IMR-90 (cell line): Measurements from ENCODE around the gene GPR3. TPM values are rescaled to one million over a fixed set of nuclear protein-coding genes. Genes with fewer than 3 reads are reported as not detected.

Source experiments
- ATAC-seq: fragments of 200-7000 bp; cut with Tn5 transposase; 2 replicates; pipeline ENCODE4 v1.9.1; 2020; ENCODE audit warnings: low read depth, mild to moderate bottlenecking, moderate library complexity
- BruUV-seq: library from RNA; stranded (reverse); fragments of 400-500 nt; replicated peaks from 2 replicates; lab custom pipeline; 2021; lab: Mats Ljungman, UMichigan
- CTCF ChIA-PET: fragments of 300-600 bp; formaldehyde crosslinking; extraction: SDS; loops from one replicate; lab custom pipeline; 2021; ENCODE audit warnings: antibody characterized with exemption; lab: Yijun Ruan, JAX
- POLR2A ChIA-PET: fragments of 300-600 bp; sonication (Branson Sonifier 250); formaldehyde crosslinking; loops from one replicate; lab custom pipeline; 2022; ENCODE audit warnings: antibody characterized with exemption; ENCODE audit not compliant: unreplicated experiment; lab: Charles Lee
- DNase-seq: peaks from one replicate; pipeline ENCODE4 v3.0.0; 2013
- H2AFZ ChIP-seq: replicated peaks from 2 replicates; pipeline ENCODE3; 2013; ENCODE audit warnings: low read length, mild to moderate bottlenecking; ENCODE audit not compliant: poor library complexity
- H2AK5ac ChIP-seq: 2 replicates; pipeline ENCODE4 v1.6.1; 2013; ENCODE audit warnings: low read depth, low read length, inconsistent platforms
- H2AK9ac ChIP-seq: replicated peaks from 2 replicates; pipeline ENCODE3; 2013; ENCODE audit warnings: mild to moderate bottlenecking, low read depth, low read length, moderate library complexity; ENCODE audit not compliant: poor library complexity
- H2BK120ac ChIP-seq: 2 replicates; pipeline ENCODE4 v1.6.1; 2013; ENCODE audit warnings: low read depth, low read length, inconsistent platforms
- H2BK15ac ChIP-seq: 3 replicates; pipeline ENCODE4 v1.6.1; 2013; ENCODE audit warnings: low read depth, low read length, inconsistent platforms
- H2BK20ac ChIP-seq: 2 replicates; pipeline ENCODE4 v1.6.1; 2013; ENCODE audit warnings: low read depth, mild to moderate bottlenecking, inconsistent platforms, low read length, moderate library complexity
- H2BK5ac ChIP-seq: 2 replicates; pipeline ENCODE4 v1.6.1; 2013; ENCODE audit warnings: mild to moderate bottlenecking, low read depth, low read length, inconsistent platforms; ENCODE audit not compliant: poor library complexity, severe bottlenecking
- H3K14ac ChIP-seq: replicated peaks from 2 replicates; pipeline ENCODE4 v1.6.1; 2013; ENCODE audit warnings: low read depth, low read length, inconsistent platforms
- H3K18ac ChIP-seq: 2 replicates; pipeline ENCODE4 v1.6.1; 2013; ENCODE audit warnings: low read depth, low read length, control low read depth
- H3K23ac ChIP-seq: 2 replicates; pipeline ENCODE4 v1.6.1; 2013; ENCODE audit warnings: low read depth, low read length, inconsistent platforms
- H3K27ac ChIP-seq: 2 replicates; pipeline ENCODE4 v1.5.1; 2013; ENCODE audit warnings: mild to moderate bottlenecking, control low read depth, low read length; ENCODE audit not compliant: insufficient read depth
- H3K27me3 ChIP-seq: 2 replicates; pipeline ENCODE4 v1.6.1; 2013; ENCODE audit warnings: low read length; ENCODE audit not compliant: control insufficient read depth, insufficient read depth
- H3K36me3 ChIP-seq: 2 replicates; pipeline ENCODE4 v1.6.1; 2013; ENCODE audit warnings: low read length, mixed read lengths; ENCODE audit not compliant: control insufficient read depth, insufficient read depth
- H3K4ac ChIP-seq: 2 replicates; pipeline ENCODE4 v1.6.1; 2013; ENCODE audit warnings: low read depth, low read length, inconsistent platforms
- H3K4me1 ChIP-seq: 2 replicates; pipeline ENCODE4 v1.6.1; 2013; ENCODE audit warnings: low read length, mixed read lengths; ENCODE audit not compliant: control insufficient read depth, insufficient read depth
- H3K4me2 ChIP-seq: 2 replicates; pipeline ENCODE4 v1.6.1; 2013; ENCODE audit warnings: low read depth, mild to moderate bottlenecking, control low read depth, low read length, moderate library complexity
- H3K4me3 ChIP-seq: 2 replicates; pipeline ENCODE4 v1.5.1; 2013; ENCODE audit warnings: low read depth, mild to moderate bottlenecking, control low read depth, low read length, moderate library complexity; ENCODE audit not compliant: insufficient read depth
- H3K56ac ChIP-seq: 2 replicates; pipeline ENCODE4 v1.6.1; 2013; ENCODE audit warnings: low read length, inconsistent platforms; ENCODE audit not compliant: insufficient read depth; ENCODE audit errors: extremely low read depth
- H3K79me1 ChIP-seq, 2 experiments: 2 replicates each; pipeline ENCODE4 v1.6.1; 2013; ENCODE audit warnings: low read length in 2 of 2, inconsistent platforms in 1 of 2, low read depth in 1 of 2
- H3K9ac ChIP-seq: 2 replicates; pipeline ENCODE4 v1.6.1; 2013; ENCODE audit warnings: low read depth, low read length, control low read depth
- H3K9me1 ChIP-seq: 2 replicates; pipeline ENCODE4 v1.6.1; 2013; ENCODE audit warnings: low read length, inconsistent platforms; ENCODE audit not compliant: insufficient read depth
- H3K9me3 ChIP-seq: 2 replicates; pipeline ENCODE4 v1.6.1; 2013; ENCODE audit warnings: low read length; ENCODE audit not compliant: control insufficient read depth, insufficient read depth
- H4K20me1 ChIP-seq: 2 replicates; pipeline ENCODE4 v1.6.1; 2013; ENCODE audit warnings: low read length, inconsistent platforms; ENCODE audit not compliant: insufficient read depth
- H4K5ac ChIP-seq: 2 replicates; pipeline ENCODE4 v1.6.1; 2013; ENCODE audit warnings: mild to moderate bottlenecking, low read depth, low read length, control low read depth
- H4K8ac ChIP-seq, 2 experiments: 2 replicates each; pipeline ENCODE4 v1.6.1; 2013; ENCODE audit warnings: low read depth in 2 of 2, low read length in 2 of 2, control low read depth in 1 of 2, inconsistent platforms in 1 of 2
- H4K91ac ChIP-seq: 2 replicates; pipeline ENCODE4 v1.6.1; 2013; ENCODE audit warnings: low read depth, low read length, inconsistent platforms; ENCODE audit not compliant: insufficient read depth
- CEBPB ChIP-seq: IDR thresholded peaks from 2 replicates; pipeline ENCODE4 v1.6.1; 2012; ENCODE audit warnings: low read depth, low read length, improper control_type of control experiment
- FOS ChIP-seq: fragments of 150-350 bp; IDR thresholded peaks from 2 replicates; pipeline ENCODE4 v1.6.1; 2016; ENCODE audit warnings: low read depth, low read length
- MAFK ChIP-seq: IDR thresholded peaks from 2 replicates; pipeline ENCODE4 v1.6.1; 2012; ENCODE audit warnings: low read depth, low read length, improper control_type of control experiment
- MAZ ChIP-seq: IDR thresholded peaks from 2 replicates; pipeline ENCODE4 v1.6.1; 2012; ENCODE audit warnings: low read depth, mild to moderate bottlenecking, low read length, improper control_type of control experiment, moderate library complexity, borderline replicate concordance
- MXI1 ChIP-seq: IDR thresholded peaks from 2 replicates; pipeline ENCODE4 v1.6.1; 2012; ENCODE audit warnings: low read depth, mild to moderate bottlenecking, low read length, moderate library complexity, borderline replicate concordance
- NFE2L2 ChIP-seq: fragments of 150-350 bp; IDR thresholded peaks from 2 replicates; pipeline ENCODE4 v1.6.1; 2016; ENCODE audit warnings: low read depth, mild to moderate bottlenecking, low read length
- POLR2A ChIP-seq: IDR thresholded peaks from 2 replicates; pipeline ENCODE4 v1.6.1; 2012; ENCODE audit warnings: mild to moderate bottlenecking, low read depth, low read length
- RAD21 ChIP-seq: IDR thresholded peaks from 2 replicates; pipeline ENCODE4 v1.6.1; 2012; ENCODE audit warnings: low read length, improper control_type of control experiment
- RCOR1 ChIP-seq: IDR thresholded peaks from 2 replicates; pipeline ENCODE4 v1.6.1; 2012; ENCODE audit warnings: mild to moderate bottlenecking, low read length, improper control_type of control experiment; ENCODE audit not compliant: insufficient replicate concordance
- RFX5 ChIP-seq: IDR thresholded peaks from 2 replicates; pipeline ENCODE4 v1.8.0; 2012; ENCODE audit warnings: low read depth, mild to moderate bottlenecking, low read length, moderate library complexity
- SMC3 ChIP-seq: fragments of 150-350 bp; IDR thresholded peaks from 2 replicates; pipeline ENCODE4 v1.6.1; 2016; ENCODE audit warnings: low read depth, mild to moderate bottlenecking, antibody characterized with exemption, low read length, moderate library complexity
- whole genome bisulfite sequencing, 2 experiments: methylation state at CpG; one replicate each; pipeline versions ENCODE4 v1.1.5 to v1.1.7; 2013; ENCODE audit warnings: missing lambda C conversion rate in 2 of 2; ENCODE audit not compliant: insufficient read length in 1 of 2; ENCODE audit errors: extremely low coverage in 2 of 2; 5-methylcytosine and 5-hydroxymethylcytosine counted together
- dilution Hi-C: fragments of 300-500 bp; cut with HindIII; formaldehyde crosslinking; loops from one replicate; pipeline ENCODE4 v1.14.3; 2018; ENCODE audit warnings: low sequenced_read_pairs; ENCODE audit not compliant: unreplicated experiment
- in situ Hi-C: fragments of 300-500 bp; cut with MboI; formaldehyde crosslinking; loops from 3 replicates; pipeline ENCODE4 v1.14.3; 2019; ENCODE audit warnings: low sequenced_read_pairs, inconsistent platforms, mixed read lengths
- intact Hi-C: fragments of 100-400 bp; cut with micrococcal nuclease; formaldehyde crosslinking; loops from 2 replicates; pipeline ENCODE4 v1.10.0; 2022
- polyA plus RNA-seq, 3 experiments: library from polyadenylated mRNA; depleted of rRNA; stranded (reverse); fragments of >200 nt; gene quantifications; 2 replicates each; pipeline ENCODE4 v1.2.3, GENCODE V29; 2012; ENCODE audit warnings: low replicate concordance in 1 of 3
- total RNA-seq: library from RNA; depleted of rRNA; stranded (reverse); fragments of >200 nt; gene quantifications from 2 replicates; pipeline ENCODE4 v1.2.3, GENCODE V29; 2012
- TF ChIP-seq, protein P1 (sequence below): fragments of 150-350 bp; IDR thresholded peaks from 2 replicates; pipeline ENCODE4 v1.6.1; 2017; ENCODE audit warnings: mild to moderate bottlenecking, antibody characterized with exemption, low read length, low read depth
- TF ChIP-seq, protein P2 (sequence below): fragments of 150-350 bp; IDR thresholded peaks from 2 replicates; pipeline ENCODE4 v1.6.1; 2016; ENCODE audit warnings: low read depth, mild to moderate bottlenecking, low read length, moderate library complexity, borderline replicate concordance
- TF ChIP-seq, protein P3 (sequence below): conservative IDR thresholded peaks from 2 replicates; pipeline ENCODE4 v1.5.1; 2012; ENCODE audit warnings: mild to moderate bottlenecking, low read depth, low read length, improper control_type of control experiment

Gene GPR3
- total and polyA plus RNA-seq, 2 of the 4 experiments (the other 2 are of a cell fraction), result 0.72 to 4.8 TPM

DNA sequence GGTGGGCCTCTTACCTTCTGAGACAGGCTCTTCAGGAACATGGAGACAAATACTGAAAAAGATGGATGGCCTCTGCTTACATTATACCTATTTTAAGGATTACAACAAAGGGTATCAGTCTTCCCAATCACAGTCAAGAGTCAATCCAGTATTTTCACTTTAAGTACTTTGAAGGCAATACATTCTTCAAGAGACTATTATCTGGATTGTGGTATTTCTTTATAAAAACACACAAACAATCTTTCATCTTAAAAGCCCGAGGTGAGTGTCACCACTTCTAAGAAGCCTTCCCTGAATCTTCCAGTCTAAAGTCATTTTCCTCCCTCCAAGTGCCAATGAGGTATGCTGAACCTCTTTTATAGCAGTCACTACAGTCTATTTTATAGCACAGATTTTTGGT, 52.2 kb downstream of the GPR3 start:
- H2BK120ac ChIP-seq, result no peak overlapping the region

More for the DNA sequence above, 52.2 kb downstream of the GPR3 start:
- in situ Hi-C loops (no loop called here), intact Hi-C loops (no loop called here), dilution Hi-C loops (no loop called here)
- no peak overlapping the region for H3K4me2 ChIP-seq
- H3K27me3 ChIP-seq, result no peaks in the 10 kb centered on the region
- no peak overlapping the region for H3K4ac ChIP-seq
- no peak overlapping the region for H3K18ac ChIP-seq
- peaks cover 13% of the 10 kb centered on the region for H3K36me3 ChIP-seq
- no peak overlapping the region for H3K4me3 ChIP-seq
- no peak overlapping the region for H4K5ac ChIP-seq
- no peak for DNase-seq
- no peaks in the 10 kb centered on the region for H3K9me3 ChIP-seq
- H3K27ac ChIP-seq, result no peak overlapping the region
- H2AK5ac ChIP-seq, result no peak overlapping the region
- no peak overlapping the region for H2AFZ ChIP-seq
- H4K20me1 ChIP-seq, result peaks cover 45% of the 10 kb centered on the region
- no peak for TF ChIP-seq POLR2A
- no peak for TF ChIP-seq RCOR1
- TF ChIP-seq SMC3, result no peak
- no peak for TF ChIP-seq MXI1
- TF ChIP-seq MAFK, result no peak
- TF ChIP-seq MAZ, result no peak
- no peak for TF ChIP-seq CEBPB
- TF ChIP-seq, protein P1, sequence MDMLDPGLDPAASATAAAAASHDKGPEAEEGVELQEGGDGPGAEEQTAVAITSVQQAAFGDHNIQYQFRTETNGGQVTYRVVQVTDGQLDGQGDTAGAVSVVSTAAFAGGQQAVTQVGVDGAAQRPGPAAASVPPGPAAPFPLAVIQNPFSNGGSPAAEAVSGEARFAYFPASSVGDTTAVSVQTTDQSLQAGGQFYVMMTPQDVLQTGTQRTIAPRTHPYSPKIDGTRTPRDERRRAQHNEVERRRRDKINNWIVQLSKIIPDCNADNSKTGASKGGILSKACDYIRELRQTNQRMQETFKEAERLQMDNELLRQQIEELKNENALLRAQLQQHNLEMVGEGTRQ, result no peak
- TF ChIP-seq, protein P2, sequence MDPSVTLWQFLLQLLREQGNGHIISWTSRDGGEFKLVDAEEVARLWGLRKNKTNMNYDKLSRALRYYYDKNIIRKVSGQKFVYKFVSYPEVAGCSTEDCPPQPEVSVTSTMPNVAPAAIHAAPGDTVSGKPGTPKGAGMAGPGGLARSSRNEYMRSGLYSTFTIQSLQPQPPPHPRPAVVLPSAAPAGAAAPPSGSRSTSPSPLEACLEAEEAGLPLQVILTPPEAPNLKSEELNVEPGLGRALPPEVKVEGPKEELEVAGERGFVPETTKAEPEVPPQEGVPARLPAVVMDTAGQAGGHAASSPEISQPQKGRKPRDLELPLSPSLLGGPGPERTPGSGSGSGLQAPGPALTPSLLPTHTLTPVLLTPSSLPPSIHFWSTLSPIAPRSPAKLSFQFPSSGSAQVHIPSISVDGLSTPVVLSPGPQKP, result no peak
- TF ChIP-seq NFE2L2, result no peak
- TF ChIP-seq, protein P3, sequence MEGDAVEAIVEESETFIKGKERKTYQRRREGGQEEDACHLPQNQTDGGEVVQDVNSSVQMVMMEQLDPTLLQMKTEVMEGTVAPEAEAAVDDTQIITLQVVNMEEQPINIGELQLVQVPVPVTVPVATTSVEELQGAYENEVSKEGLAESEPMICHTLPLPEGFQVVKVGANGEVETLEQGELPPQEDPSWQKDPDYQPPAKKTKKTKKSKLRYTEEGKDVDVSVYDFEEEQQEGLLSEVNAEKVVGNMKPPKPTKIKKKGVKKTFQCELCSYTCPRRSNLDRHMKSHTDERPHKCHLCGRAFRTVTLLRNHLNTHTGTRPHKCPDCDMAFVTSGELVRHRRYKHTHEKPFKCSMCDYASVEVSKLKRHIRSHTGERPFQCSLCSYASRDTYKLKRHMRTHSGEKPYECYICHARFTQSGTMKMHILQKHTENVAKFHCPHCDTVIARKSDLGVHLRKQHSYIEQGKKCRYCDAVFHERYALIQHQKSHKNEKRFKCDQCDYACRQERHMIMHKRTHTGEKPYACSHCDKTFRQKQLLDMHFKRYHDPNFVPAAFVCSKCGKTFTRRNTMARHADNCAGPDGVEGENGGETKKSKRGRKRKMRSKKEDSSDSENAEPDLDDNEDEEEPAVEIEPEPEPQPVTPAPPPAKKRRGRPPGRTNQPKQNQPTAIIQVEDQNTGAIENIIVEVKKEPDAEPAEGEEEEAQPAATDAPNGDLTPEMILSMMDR, result no peak
- no peak for TF ChIP-seq FOS
- TF ChIP-seq RAD21, result no peak
- TF ChIP-seq RFX5, result no peak
- H3K56ac ChIP-seq, result no peak overlapping the region
- H3K79me1 ChIP-seq, result peaks cover 27 to 74% of the 10 kb centered on the region in 2 experiments
- H4K8ac ChIP-seq, result no peak overlapping the region
- H3K14ac ChIP-seq, result no peak overlapping the region
- no TSS peak for BruUV-seq
- ChIA-PET POLR2A (no interaction called here), CTCF (interaction anchor here (0.6 kb wide), 1 partner anchor 378 kb away, joined by 5 read pairs; no protein-coding TSS in a partner anchor)
- no peaks in the 10 kb centered on the region; the same call in 1 of the 2 replicates for H3K4me1 ChIP-seq
- H3K9ac ChIP-seq, result no peak overlapping the region
- no peak overlapping the region for H2BK15ac ChIP-seq
- H2BK5ac ChIP-seq, result no peak overlapping the region
- no peak overlapping the region for H2AK9ac ChIP-seq
- H3K23ac ChIP-seq, result no peak overlapping the region; the same call in 1 of the 2 replicates
- H4K91ac ChIP-seq, result no peak overlapping the region
- H2BK20ac ChIP-seq, result no peak overlapping the region
- H3K9me1 ChIP-seq, result peaks cover 12% of the 10 kb centered on the region
- peak; percentile 24 for ATAC-seq
- WGBS, 2 experiments, result no CpG with 5 or more reads among the region's 1 CpG
